Measurements from ENCODE around the gene ERC1. TPM values are rescaled to one million over a fixed set of nuclear protein-coding genes. Genes with fewer than 3 reads are reported as not detected.

The ERC1 gene
- total and polyA plus RNA-seq, 2 donors (not counting 3 experiments of a cell fraction or from before 2014, with no cell fraction given): 11.7 to 66.1 TPM

DNA sequence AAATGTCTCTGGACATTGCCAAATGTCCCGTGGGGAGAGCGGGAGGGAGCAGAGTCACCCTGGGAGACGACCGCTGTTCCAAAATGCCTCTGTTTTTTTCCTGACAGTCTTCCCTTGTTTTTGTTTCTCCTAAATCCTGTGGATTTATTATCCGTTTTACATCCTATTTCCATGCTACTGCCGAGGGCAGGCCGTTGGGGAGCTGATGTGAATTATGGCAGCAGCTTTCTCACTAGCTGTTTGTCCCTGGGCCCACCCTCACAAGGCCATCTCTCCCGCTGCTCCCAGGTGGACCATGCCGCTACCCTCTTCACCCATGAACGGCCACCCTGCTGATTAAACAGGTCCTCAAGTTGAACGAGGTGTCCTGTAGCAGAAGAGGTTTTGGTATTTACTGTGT is 548.1 kb downstream of the ERC1 start:
- intact Hi-C loops (cut with micrococcal nuclease): no loop called here
- DNase-seq (ENCODE audit: low read depth, low spot score) (no peak), FAIRE-seq (no peak)
- Histone ChIP-seq H3K27me3 (ENCODE audit: control insufficient read depth in 2 of 2, insufficient read depth in 2 of 2, low read length in 2 of 2) (peaks cover 19 to 28% of the 10 kb centered on the region in 2 experiments), H3K4me2 (ENCODE audit: insufficient read depth, low read length) (no peak overlapping the region), H2AFZ (ENCODE audit: low read depth, low read length) (no peak overlapping the region), H3K9me1 (replicated peaks; ENCODE audit: control insufficient read depth, extremely low read depth, insufficient read depth, low read length) (no peaks in the 10 kb centered on the region), H4K20me1 (replicated peaks; ENCODE audit: control insufficient read depth, extremely low read depth, insufficient read depth, low read length) (no peaks in the 10 kb centered on the region), H3K79me2 (ENCODE audit: control insufficient read depth, insufficient read depth, low read length) (no peaks in the 10 kb centered on the region), H3K36me3 (ENCODE audit: control insufficient read depth in 2 of 2, extremely low read depth in 1 of 2, insufficient read depth in 2 of 2, low read length in 2 of 2) (no peaks in the 10 kb centered on the region), H3K4me3 (replicated peaks in 1 of 3; ENCODE audit: insufficient read depth in 1 of 3, low read depth in 1 of 3, low read length in 3 of 3) (no peak overlapping the region), H3K27ac (ENCODE audit: insufficient read depth, low read depth, low read length) (no peak overlapping the region), H3K4me1 (ENCODE audit: control insufficient read depth, extremely low read depth, insufficient read depth, low read length) (no peaks in the 10 kb centered on the region), H3K9ac (replicated peaks; ENCODE audit: extremely low read depth, insufficient read depth, low read length) (no peak overlapping the region), H3K9me3 (replicated peaks; ENCODE audit: control insufficient read depth, insufficient read depth, low read length) (no peaks in the 10 kb centered on the region)
- ChIA-PET CTCF (interaction anchor here (1.0 to 3.6 kb wide), 3 partner anchors 44 to 421 kb away, joined by 3 to 17 read pairs (median 4); no protein-coding TSS in a partner anchor), POLR2A (no interaction called here)
- BruUV-seq (replicated peaks): no TSS peak
- TF ChIP-seq, protein P1, sequence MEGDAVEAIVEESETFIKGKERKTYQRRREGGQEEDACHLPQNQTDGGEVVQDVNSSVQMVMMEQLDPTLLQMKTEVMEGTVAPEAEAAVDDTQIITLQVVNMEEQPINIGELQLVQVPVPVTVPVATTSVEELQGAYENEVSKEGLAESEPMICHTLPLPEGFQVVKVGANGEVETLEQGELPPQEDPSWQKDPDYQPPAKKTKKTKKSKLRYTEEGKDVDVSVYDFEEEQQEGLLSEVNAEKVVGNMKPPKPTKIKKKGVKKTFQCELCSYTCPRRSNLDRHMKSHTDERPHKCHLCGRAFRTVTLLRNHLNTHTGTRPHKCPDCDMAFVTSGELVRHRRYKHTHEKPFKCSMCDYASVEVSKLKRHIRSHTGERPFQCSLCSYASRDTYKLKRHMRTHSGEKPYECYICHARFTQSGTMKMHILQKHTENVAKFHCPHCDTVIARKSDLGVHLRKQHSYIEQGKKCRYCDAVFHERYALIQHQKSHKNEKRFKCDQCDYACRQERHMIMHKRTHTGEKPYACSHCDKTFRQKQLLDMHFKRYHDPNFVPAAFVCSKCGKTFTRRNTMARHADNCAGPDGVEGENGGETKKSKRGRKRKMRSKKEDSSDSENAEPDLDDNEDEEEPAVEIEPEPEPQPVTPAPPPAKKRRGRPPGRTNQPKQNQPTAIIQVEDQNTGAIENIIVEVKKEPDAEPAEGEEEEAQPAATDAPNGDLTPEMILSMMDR (IDR thresholded peaks at IDR 0.05; ENCODE audit: extremely low read depth in 1 of 2, insufficient read depth in 1 of 2, low read depth in 1 of 2, low read length in 2 of 2): no peak
- TF ChIP-seq MYC (IDR thresholded peaks at IDR 0.05; ENCODE audit: low read depth, low read length) (no peak), POLR2AphosphoS5 (IDR thresholded peaks at IDR 0.05; ENCODE audit: insufficient read depth, low read depth, low read length) (no peak), EZH2 (IDR thresholded peaks at IDR 0.05; ENCODE audit: borderline replicate concordance, low read depth, low read length, severe bottlenecking) (no peak), JUN (IDR thresholded peaks at IDR 0.05; ENCODE audit: borderline replicate concordance, insufficient read depth, insufficient read length, low read depth) (no peak), FOS (IDR thresholded peaks at IDR 0.05; ENCODE audit: borderline replicate concordance, insufficient read depth, low read length) (no peak), POLR2A (IDR thresholded peaks at IDR 0.05; ENCODE audit: low read depth, low read length) (no peak), GATA2 (IDR thresholded peaks at IDR 0.05; ENCODE audit: insufficient read depth, insufficient read length, low read depth, low read length) (no peak)
- TF ChIP-seq, protein P2, sequence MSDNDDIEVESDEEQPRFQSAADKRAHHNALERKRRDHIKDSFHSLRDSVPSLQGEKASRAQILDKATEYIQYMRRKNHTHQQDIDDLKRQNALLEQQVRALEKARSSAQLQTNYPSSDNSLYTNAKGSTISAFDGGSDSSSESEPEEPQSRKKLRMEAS (IDR thresholded peaks at IDR 0.05; ENCODE audit: insufficient read depth, insufficient read length): no peak
- dilution Hi-C loops (cut with MboI; ENCODE audit: extremely low pct_ligation_motif_present, low sequenced_read_pairs): no loop called here
